Measurements from ENCODE around the gene ZC3H7B.

GRCh38 chr22:41369837-41370236 lies 68.5 kb downstream of the ZC3H7B start:
- TF ChIP-seq CTCF (IDR thresholded peaks at IDR 0.05) (no peak), EZH2 (IDR thresholded peaks at IDR 0.05) (no peak)

All from neural progenitor cell (in vitro differentiated cells).